Islet of Langerhans (tissue), 1 donor: ENCODE data around the gene AHNAK.
"Not testable (repeated sequence)": the region's sequence is repeated elsewhere in the genome, so short reads cannot be mapped to it uniquely, and the experiment has no call there.

Experiments used
- FAIRE-seq: peaks from one replicate; lab custom pipeline; 2011; peaks lifted over from hg19 to GRCh38; lab: Jason Lieb, UNC

The AHNAK gene

DNA sequence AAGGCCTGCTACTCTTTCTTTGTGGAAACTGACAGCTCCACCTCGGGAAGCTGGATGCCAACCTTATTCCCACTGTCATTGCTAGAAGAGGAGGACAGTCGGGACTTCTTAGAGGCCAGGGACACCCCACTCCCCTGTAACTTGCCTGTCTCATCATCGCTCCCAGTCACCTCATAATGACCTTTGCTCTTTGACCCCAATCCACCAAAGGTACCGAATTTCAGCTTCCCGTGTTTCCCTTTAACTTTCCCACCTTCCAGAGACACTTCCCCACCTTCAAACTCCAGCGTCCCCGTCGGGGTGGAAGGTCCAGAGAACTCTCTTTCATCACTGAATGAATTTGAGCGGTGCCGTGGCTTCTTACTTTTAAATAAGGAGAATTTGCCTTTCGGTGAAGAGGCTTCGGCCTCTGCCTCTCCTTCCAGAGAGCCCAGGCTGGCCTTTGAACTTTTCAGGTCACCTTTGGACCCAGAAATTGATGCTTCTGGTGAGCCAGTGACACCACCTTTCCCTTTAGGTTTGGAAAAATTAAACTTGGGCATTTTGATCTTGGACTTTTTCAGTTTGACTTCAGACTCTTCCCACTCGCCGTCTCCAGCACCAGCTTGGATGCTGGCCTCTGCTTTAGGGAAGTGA, 29.8 kb downstream of the AHNAK start:
- FAIRE-seq: no peak

DNA sequence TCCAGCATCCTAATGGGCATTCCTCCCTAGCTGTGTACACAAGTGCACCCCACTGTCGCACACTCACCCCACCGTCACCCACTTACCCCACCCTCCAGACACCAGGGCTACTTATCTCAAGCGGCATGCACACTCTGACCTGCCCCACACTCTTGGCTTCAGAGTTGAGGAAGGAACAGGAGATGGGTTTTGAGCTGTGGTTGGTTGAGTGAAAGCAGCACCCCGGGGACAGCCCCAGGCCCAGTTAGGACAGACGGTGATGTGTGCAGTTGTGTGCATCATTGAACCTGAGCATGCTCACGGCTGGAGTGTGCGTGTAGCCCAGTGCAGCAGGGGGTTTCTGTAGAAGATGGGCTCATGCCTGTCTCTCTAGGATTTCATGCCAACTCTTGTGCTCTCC, 32.5 kb downstream of the AHNAK start:
- FAIRE-seq: no peak

- FAIRE-seq: no peak
These were observed 33.0 kb downstream of the AHNAK start for GRCh38 chr11:62513626-62514025.

- no peak for FAIRE-seq
These were observed 33.6 kb downstream of the AHNAK start for GRCh38 chr11:62512961-62513360.

- FAIRE-seq: no peak
These were observed 38.1 kb downstream of the AHNAK start for GRCh38 chr11:62508336-62509058.

DNA sequence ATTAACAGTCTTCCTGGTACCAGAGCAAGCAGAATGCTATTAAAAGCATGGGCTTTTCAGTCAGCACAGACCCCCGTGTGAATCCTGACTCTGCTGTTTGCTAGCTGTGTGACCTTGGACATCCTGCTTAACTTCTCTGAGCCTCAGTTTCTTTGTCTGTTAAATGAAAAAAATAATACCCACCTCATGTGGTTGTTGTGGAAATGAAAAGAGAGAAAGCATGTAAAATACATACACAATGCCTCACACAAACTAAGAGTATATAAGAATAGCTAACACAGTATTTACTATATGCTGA, 39.5 kb downstream of the AHNAK start:
- FAIRE-seq: no peak

- no peak for FAIRE-seq
These were observed 40.0 kb downstream of the AHNAK start for GRCh38 chr11:62506413-62507124.

- FAIRE-seq: no peak
These were observed 41.0 kb downstream of the AHNAK start for GRCh38 chr11:62505440-62506091.

DNA sequence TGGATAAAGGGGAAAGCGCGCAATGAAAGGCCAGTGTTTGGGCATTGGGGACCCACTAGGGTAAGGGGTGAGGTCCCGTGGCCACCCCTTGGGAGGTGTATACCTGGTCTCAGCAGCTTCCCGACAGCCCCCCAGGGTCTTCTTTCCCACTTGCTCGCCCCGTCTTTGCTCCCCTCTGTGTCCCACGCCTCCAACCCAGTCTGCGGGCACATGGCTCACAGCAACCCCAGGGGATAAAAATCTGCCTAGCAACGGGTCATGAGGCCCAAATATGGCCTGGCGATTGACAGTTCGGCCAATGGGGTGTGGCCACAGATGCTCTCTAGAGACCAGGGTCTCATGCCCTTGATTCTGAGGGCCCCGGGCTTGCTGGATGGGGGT, 41.6 kb downstream of the AHNAK start:
- FAIRE-seq: no peak

GRCh38 chr11:62504158-62504973, 42.2 kb downstream of the AHNAK start:
- FAIRE-seq: no peak

DNA sequence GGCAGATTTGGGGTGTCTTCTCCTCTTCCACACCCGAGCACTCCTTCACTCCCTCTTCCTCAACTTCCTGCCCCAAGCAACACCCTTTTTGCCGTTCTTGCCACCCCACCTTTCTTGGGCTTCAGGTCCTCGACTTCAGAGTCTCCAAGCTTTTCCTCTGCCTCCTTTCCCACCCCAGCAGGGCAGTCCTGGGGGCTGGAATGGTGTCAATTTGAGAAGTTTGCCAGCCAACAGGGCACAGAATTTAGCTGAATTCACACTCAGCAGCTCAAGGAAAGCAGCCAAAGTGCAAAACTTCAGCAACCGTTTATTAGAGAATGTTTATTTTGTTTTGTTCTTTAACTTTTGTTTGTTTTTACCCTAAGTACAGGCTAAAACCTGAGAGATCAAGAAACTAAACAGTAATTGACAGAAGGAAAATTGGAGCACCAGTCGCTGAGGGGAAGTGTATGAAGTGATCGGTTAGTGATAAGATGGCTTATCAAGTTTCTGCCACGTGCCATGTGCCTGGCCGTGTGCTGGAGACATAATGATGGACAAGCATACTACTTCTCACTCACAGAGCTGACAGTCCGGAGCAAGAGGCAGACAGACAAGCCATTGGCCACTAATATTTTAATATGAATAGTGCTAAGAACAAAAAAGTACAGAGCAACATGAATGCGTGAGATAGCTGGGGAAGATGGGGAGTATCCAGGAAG, 44.4 kb downstream of the AHNAK start:
- no peak for FAIRE-seq

- FAIRE-seq: no peak
These were observed 45.1 kb downstream of the AHNAK start for GRCh38 chr11:62501432-62501891.

DNA sequence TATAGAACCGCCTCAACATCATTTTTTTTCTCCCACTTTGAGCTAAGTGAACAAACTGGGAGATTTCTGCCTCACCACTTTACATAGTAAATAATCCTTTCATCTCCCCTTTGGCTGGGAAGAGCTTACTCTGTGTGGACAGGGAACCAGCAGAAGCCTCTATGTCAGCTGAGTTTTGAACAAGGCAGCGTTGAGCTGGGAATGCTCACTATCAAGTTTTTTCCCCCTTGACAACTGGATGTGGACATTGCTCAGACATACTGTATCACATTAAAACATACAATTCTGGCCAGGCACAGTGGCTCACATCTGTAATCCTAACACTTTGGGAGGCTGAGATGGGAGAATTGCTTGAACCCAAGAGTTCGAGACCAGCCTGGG, 46.0 kb downstream of the AHNAK start:
- FAIRE-seq: no peak

- no peak for FAIRE-seq
These were observed 46.5 kb downstream of the AHNAK start for GRCh38 chr11:62499944-62500649.

GRCh38 chr11:62499311-62499943, 47.2 kb downstream of the AHNAK start:
- not testable (repeated sequence) for FAIRE-seq

GRCh38 chr11:62498492-62499286, 47.9 kb downstream of the AHNAK start:
- FAIRE-seq: no peak

DNA sequence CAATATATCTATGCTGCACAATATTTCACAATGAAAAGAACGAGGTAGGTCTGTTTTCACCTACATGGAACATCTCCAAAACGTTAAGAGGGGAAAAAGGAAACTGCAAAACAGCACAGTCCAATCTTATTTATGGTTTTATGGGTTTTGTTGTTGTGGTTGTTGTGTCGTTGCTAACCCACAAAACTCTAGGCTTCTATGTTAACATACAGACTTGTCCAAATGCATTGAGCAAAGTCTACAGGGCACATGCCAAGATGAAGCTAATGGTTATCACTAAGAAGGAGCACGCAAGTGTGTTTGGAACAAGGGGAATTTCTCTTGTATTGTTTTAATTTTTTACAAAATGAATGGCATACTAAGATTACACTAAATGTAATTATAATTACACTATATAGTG, 48.6 kb downstream of the AHNAK start:
- no peak for FAIRE-seq

- no peak for FAIRE-seq
These were observed 49.3 kb downstream of the AHNAK start for GRCh38 chr11:62497132-62497801.

GRCh38 chr11:62496676-62497075, 49.9 kb downstream of the AHNAK start:
- FAIRE-seq: no peak
